Measurements from ENCODE around the gene CCDC187.
"Not testable (repeated sequence)": the region's sequence is repeated elsewhere in the genome, so short reads cannot be mapped to it uniquely, and the experiment has no call there.

CCDC187 gene

DNA sequence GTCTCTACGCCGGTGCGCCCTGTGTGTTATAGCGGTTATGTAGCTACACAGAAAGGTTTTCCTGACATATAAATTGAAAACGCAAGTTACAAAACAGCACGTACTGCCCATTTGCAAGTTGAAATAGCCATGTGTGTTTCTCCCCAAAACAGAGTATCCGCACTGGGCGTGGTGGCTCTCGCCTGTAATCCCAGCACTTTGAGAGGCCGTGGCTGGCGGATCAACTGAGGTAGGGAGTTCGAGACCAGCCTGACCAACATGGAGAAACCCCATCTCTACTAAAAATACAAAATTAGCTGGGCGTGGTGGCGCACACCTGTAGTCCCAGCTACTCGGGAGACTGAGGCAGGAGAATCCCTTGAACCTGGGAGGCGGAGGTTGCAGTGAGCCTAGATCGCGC lies 37.3 kb downstream of the CCDC187 start:
- not testable (repeated sequence) for DNase-seq (ENCODE audit: low read depth)

DNA sequence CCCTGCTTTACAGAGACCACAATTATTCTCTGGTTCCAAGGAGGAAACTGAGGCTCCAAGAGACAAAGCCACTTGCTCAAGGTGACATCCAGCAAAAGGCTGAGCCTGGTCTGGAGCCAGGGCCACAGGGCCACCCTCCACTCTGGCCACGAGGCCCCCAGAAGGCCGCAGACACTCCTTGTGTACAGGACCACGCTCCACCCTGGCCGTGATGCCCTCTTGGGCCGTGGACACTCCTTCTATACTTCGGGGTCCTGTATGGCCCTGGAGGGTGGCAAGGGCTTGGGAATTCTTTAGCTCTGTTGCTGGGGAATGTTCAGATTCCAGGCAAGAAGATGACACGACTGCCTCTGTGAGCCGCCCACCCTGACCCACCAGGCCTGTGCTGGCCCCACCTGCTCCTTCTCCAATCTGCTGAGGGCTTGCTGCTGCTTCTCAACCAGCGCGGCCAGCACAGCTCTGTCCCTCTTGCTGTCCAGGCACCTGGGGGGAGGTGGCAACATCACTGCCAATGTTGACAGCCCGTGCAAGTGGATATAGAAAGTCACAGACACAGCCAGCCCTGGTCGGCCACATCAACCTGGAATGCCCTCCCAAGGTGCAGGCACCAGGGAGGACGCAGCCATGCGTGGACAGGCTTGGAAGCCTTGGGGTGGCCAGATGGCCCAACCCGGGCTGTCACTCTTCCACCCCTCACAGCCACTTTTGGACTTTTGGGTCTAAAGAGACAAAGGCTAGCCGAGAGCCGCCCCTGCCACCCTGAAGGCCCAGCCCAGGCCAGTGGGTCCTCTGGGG lies 38.1 kb downstream of the CCDC187 start:
- no peak for DNase-seq (ENCODE audit: low read depth)

DNA sequence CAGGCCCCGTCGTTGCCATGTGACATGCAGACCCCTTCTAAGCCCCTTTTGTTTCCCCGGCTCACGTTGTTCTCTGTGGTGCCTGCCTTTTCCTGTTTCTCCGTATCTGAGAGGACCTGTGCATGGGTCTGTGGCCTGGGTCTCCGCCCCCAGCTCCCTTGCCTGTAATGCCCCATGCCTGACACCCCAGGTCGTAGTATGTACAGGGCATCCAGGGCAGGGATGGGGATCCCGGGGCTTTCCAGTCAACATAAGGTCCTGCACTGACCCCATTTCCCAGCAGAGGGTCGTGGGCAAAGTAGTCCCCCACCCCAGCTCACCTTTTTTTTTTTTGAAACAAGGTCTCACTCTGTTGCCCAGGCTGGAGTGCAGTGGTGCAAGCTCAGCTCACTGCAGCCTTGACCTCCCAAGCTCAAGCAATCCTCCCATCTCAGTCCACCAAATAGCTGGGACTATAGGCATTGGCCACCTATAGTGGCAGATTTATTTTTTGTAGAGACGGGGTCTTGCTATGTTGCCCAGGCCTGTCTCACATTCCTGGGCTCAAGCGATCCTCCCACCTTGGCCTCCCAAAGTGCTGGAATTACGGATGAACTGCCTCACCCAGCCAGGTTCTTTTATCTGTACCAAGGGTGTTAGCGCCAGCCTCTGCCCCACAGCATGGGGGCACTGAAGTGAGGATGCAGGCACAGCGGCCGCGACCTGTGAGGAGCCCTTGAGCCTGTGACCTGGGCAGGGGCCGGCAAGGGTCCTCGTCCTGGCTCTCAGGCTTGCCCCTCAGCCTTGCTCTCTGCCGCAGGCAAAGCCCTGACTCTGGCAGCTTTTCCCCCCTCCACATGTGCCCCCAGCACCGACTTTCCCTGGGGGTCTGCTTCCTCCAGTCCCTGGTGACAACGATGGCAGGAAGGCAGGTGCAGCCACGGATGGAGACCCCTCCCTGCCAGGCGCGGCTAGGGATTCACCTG lies 39.2 kb downstream of the CCDC187 start:
- DNase-seq (ENCODE audit: low read depth): no peak

DNA sequence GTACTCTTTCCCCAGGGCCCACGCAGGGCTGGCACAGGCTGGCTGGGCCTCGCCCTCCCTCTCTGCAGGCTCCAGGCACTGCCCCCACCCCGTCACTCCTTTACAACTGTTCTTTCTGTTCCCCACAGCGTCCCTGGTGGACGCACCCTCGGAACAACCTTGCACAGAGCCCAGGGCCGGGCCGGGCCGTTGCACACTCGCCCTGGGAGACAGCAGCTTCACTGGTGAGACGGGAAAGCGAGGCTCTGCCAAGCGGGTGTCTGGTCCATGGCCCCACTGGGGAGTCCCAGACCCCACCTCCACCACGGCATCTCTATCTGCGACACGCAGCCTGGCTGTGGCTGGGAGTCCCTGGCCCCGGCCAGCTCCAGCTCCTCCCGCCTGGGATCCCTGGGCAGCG lies 39.9 kb downstream of the CCDC187 start:
- no peak for DNase-seq (ENCODE audit: low read depth)

DNA sequence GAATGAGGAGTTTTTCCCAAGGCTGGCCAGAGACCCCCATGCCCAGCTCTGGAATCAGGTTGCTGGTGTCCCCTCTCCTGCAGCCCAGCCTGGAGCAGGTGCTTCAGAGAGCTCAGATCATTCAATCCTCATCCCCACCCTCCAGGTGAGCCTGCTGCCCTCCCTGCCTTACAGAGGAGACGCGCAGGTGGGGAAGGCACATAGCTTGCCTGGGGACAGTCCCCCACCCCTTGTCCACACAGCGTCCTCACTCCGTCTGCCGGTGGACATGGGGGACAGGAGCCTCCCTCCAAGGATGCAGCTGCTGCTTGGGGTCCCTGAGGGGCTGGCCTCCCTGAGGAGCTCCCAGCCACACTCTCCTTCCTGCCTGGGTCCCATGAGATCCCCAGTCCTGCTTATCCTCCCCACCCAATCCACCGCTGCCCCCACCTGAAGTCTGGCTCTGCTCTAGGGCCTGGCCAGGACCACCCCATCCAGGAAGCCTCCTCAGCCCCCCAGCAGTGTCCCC lies 41.2 kb downstream of the CCDC187 start:
- no peak for DNase-seq (ENCODE audit: low read depth)

DNA sequence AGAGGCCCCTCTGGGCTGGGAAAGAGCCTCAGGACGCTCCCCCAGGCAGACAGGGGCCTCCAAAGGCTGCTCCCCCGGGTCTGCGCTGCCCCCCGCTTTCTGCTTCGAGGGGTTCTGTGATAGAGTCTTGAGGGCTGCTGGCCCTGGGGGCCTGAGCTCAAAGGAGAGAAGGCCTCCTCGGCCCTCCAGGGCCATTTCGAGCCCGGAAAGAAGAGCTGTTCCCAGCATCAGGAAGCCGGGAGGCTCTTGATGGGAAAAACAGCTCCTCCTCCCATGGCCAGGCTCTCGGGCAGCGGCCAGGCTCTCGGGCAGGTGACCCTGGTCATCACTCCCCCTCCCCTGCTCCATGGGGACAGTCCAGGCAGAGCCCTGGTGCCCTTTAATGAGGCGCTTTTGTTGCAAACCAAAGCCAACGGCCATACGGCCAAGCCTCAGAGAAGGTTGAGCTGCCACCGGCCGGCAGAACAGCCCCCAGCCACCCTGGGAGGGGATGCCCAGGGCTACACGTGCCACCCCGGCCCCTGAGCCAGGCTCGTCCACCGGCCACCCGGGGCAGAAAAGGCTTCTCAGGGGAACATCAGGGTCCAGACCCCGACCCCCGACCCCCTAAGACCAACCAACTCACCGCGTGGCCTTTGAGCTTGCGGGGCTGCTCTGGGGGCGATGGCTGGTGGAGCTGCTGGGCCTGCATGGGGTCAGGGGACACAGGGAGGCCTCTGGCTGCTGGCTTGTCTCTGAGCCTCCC lies 42.0 kb downstream of the CCDC187 start:
- no peak for DNase-seq (ENCODE audit: low read depth)

DNA sequence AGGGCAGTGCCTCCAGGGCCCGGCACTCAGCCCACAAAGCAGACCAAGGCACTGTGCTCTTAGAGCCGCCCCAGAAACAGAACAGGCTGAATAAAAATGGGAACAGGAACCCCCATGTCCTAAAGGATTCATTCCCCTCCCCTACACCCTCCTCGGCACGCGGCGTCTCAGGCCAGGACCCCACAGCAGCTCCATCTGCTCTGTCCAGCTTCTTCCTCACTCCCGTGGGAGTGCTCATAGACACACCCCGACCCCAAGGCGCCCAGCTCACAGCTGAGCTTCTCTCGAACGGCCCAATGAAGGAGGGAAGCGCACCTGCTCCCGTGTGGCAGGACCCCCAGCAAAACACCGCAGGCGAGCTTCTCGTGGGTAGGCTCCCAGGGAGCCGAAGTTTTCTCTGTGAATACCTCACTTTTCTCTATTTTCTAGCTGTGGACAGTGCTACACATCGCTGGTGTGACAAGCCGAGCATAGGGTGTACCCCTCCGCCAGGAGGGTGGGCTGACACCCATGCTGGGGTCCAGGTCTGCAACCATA lies 42.9 kb downstream of the CCDC187 start:
- no peak for DNase-seq (ENCODE audit: low read depth)

DNA sequence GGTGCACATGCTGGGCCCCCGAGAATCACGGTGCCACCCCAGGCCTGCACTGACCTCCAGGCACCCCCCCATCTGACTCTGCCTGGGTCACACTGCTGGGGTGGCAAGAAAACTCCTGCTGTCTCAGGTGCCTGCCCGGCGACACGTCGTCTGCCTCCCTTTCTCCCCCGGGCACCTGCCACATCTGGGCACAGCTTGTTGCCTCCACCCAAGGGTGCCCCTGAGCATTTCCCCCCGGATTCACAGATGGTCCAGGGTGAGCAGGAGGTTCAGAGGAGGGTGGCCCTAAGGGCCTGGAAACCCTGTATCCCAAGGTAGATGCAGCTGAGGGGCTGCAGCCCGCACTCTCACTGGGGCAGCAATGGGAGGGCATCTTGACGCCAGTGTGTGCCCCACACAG lies 43.4 kb downstream of the CCDC187 start:
- DNase-seq (ENCODE audit: low read depth): no peak

DNA sequence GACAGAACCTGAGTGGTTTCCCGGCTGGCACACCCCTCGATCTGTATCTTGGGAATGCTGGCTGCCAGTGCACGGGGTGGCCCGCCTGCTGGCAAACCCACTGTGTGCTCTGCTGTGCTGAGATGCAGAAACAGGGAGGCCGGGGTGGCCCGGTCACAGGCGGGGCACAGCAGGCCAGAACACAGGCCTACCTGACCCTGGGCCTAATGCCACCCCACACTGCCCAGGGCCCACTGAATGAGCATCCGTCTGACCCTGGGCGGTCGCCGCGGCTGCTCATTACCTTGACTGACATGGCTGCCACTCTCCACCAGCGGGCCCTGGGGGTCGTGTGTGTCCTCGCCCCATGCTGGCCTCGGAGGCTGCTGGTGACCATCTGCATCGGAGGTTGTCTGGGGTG lies 44.1 kb downstream of the CCDC187 start:
- no peak for DNase-seq (ENCODE audit: low read depth)

DNA sequence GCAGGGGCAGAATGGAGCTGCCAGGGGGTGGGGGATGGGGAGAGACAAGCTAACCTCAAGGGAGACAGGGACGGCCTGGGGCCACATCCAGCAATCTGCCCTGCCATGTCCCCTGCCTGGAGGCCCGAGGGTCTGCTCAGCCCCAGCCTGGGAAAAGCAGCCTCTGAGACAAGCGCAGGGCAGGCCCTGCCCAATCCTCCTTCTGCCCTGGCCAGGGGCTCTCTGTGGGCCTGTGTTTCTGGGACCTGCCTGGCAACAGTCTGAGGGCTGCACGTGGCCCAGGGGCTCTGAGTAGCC lies 44.4 kb downstream of the CCDC187 start:
- DNase-seq (ENCODE audit: low read depth): no peak

DNA sequence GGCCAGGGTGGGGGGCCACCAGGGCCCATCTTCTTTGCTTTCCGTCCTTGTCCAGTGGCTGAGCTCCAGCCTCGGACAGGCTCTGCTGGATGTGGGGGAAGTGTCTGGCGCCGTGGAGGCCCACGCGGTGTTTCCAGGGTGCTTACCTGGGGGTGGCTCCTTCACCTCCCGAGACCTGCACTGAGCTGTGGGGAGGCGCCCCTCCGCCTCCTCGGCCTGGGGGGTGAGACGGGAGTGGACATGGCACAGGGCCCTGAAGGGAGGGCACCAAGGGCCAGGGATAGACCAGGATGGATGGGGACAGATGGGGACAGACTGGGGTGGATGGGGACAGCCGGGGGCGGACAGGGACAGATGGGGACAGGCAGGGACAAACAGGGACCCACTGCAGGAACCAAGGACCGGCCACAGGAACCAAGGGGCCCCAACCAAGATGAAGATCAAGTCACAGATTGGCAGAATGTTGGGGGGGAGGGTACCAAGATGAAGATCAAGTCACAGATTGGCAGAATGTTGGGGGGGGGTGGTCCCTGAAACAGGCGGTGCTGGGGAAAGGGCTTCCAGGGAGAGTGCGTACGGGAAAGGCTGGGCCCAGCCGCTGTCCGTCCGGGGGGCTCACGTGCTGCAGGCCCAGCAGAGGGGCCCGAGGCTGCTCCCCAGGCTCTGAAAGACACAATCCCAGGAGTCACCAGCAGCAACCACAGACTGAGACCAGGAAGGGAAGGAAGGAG lies 44.9 kb downstream of the CCDC187 start:
- DNase-seq (ENCODE audit: low read depth): no peak

DNA sequence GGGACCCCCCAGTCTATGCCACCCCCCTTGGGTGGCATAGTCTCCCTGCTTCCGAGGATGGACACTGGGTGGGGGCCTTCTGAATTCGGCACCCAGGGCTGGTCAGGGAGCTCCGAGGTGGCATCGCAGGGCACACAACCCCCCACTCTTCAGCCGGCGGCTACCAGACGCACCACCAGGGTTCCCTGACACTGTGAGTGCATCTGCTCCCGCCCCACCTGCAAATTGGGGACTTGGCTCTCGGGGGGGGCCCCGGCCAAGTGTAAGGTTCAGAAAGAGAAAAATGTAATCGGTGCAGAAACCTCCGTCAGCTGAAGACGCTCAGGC lies 45.6 kb downstream of the CCDC187 start:
- no peak for DNase-seq (ENCODE audit: low read depth)

DNA sequence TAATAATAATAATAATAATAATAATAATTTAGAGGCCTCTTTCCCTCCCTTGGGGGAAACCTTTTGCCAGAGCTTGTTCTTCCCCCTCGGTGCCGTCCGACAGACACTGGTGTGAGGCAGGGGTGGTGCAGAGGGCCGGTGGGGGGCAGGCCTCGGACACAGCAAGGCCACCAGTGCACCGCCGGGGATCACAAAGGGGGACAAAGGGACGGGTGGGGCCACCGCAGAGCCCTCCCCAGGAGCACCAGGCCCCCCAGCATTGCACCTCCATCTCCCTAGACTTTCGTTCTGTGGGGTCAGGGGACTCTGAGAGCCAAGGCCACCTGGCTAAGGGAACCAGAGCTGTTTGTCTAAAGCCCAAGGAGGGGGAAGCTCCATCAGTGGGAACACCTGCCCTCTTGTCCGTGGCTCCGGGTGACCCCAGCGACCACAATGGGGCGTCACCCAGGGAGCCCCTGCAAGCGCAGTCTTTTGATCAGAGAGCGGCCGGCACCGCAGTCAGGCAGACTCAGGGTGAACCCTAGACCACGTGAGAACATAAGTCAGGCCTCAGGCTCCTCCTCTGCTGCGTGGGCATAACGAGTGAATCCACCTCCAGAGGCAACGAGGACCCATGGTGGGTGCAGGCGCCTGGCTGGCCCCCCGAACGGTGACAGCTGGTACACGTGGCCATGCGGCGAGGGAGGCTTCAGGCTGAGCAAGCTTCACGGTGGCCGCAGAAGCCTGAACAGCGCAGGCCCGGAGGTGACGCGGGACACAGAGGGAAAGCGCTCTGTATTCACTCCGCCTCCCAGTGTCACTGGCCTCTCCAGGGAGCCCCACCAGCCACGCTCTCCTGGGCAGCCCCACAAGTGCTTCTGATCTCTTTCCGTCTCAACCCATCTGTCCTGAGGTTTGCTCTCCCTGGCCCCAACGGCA lies 46.3 kb downstream of the CCDC187 start:
- no peak for DNase-seq (ENCODE audit: low read depth)

DNA sequence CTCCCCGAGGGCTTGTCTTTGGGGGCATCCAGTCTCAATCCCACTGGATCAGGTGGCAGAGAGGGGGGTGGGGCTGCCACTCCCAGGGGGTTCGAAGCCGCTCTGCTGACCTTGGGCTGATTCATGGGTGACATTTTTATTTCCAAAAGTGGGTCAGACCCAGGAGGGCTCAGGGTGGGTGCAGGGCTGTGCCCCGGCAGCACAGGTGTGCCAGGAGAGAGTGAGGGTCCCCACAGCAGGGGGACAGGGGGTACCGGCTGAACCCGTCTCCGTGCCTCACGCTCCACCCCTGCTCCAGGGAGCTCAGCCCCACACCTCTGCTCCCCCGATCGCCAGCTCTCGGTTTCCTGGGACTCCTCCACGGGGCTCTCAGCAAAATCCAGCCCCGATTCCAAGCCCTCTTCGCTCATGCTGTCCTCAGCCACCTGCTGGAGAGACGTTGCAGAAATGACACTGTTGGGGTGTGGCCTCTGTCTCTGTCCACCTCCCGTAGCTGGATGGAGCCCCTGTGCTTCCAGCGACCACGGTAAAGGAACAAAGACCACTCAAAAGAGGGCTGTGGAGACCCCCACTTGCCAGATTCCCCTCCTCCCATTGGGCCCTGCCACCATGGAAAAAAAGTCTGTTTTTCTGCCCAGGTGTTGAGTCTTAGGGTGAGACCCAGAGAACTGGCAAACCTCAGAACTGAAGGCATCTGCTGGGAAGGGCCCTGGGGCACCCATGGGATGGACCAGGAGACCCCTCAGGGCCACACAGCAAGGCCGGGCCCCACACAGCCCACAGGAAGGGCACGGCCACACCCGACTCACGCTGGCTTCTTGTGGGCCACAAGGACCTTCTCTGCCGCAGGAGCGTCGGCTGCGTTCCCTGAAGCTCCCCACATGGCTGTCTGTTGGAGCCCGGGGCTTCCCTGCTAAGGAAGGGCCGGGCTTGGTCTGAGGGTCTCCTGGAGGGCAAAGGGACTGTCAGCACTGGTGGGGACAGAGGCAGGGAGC lies 47.7 kb downstream of the CCDC187 start:
- no peak for DNase-seq (ENCODE audit: low read depth)

DNA sequence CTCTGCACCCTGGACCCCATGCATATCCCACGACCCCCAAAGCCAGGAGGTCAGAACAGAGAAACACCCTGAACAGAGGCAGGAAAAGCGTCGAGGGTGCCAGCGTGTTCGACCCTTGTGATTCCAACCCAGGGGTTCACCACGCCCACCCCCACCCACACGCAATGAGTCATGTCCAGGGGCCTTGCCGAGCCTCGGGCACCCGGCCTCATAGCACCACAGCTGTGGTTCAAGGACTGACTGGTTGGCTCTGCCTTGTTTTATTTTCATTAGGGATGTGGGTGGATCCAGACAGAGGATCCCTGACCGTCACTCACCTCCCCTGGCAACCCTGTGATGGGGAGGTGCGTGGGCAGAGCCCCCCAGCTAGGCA lies 48.7 kb downstream of the CCDC187 start:
- DNase-seq (ENCODE audit: low read depth): no peak

DNA sequence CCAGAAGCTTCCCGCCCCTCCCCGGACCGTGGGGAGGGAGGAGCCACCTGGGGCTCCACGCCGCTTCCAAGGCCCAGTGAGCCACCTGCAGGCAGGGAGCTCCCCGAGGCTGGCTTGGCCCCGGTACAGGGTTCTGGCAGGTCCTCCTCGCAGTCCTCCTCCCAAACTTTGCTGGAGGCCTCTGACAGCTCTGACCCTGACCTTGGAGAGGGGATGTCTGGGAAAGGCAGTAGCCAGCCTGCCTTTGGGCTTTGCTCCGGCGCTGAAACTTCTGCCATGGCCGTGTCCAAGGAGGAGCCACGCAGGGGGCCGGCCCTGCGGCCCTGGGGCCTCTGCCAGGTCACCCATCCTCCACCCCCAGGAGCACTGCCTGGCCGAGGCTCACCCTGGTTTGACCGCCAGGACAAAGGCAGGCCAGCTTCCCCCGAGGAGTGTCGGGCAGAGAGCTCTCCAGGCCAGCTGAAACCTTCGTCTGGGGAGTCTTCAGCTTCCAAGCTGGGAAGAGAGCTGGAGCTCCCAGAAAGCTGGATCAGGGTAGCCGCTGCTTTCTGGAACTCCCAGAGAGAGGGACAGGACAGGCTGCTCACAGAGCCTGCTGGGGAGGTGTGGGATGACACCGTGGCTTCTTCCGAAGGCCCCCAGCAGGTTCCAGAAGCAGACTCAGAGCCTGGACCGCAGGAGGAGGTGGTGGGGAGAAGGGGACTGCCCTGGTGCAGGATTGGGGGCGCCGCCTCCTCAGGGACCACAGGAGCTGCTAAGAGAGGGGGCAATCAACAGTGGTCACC lies 49.3 kb downstream of the CCDC187 start:
- no peak for DNase-seq (ENCODE audit: low read depth)

DNA sequence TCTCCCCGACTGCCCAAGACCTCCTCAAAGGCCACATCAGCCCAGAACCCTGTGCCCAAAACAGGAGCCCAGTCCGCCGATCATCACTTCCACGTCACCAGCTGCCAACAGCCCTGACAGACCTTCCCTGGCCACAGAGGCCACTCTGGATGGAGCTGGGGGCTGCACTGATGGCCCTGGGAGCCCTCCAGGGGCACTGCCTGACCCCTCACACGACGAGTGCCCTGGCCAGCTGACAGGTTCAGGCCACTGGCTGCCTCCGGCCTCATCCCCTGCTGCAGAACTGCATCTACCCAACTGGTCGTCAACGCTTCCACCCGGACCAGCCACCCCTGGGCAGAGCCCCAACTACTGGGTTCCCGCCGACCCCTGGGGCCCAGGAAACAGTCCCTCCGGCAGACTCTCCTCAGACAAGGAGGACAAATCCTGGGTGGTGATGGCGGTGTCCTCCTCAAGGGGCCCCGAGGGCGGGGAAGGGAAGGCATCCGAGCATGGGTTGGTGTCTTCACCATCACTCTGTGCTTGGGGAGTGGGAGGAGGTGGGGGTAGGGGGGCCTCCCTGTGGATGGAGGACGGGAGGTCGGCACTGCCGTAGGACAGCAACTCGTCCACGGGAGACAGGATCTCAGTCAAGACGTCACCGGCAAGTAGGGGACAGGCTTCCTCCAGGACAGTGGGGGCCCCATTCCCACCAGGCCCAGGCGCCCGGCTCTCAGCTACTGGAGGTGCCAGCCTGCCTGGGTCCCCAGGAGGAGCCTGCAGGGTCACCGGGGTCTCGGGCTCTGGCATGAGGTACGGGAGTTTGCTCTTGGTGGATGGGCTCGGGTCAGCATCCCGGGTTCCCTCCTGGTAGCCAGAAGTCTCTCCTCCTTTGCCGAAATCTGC lies 50.4 kb downstream of the CCDC187 start:
- no peak for DNase-seq (ENCODE audit: low read depth)

DNA sequence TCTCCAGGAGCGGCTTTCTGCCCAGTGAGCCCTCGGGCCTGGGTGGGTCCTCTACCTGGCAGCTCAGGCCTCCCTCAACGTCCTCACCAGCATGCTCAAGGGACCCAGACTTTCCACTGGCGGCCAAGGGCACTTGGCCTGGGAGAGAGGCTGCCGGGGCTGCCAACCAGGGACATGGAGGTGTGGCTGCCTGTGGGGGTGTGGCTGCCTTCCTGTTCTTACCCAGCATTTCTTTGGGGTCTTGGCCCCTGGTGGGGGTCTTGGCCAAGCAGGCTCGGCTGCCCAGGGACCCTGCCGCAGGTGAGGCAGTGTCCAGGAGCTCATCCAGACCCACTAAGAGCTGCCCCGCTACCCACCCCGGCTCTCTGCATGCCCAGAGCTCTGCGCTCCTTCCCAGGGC lies 51.0 kb downstream of the CCDC187 start:
- DNase-seq (ENCODE audit: low read depth): no peak

All from stimulated activated CD8-positive, alpha-beta memory T cell treated with anti-CD3 and anti-CD28 coated beads, Interleukin-12 subunit alpha, Interleukin-12 subunit beta, amount 100 ng/mL, for 4 hours (primary cell).